Stimulated activated CD4-positive, alpha-beta T cell treated with anti-CD3 and anti-CD28 coated beads, Interleukin-4, amount 100 ng/mL, for 48 hours (primary cell): Measurements from ENCODE around the gene UMODL1.

ENCODE experiments used
- DNase-seq, 2 donors: peaks; one replicate each; pipeline ENCODE4 v3.0.0-alpha.2; 2020; ENCODE audit warnings: low read depth in 2 of 2

The UMODL1 gene

GRCh38 chr21:42148097-42148496, 77.0 kb downstream of the UMODL1 start:
- DNase-seq = no peak

GRCh38 chr21:42148584-42148983, 77.5 kb downstream of the UMODL1 start:
- DNase-seq = no peak

GRCh38 chr21:42149656-42150473, 78.7 kb downstream of the UMODL1 start:
- no peak for DNase-seq

- DNase-seq = no peak
Measured at GRCh38 chr21:42150474-42151085, 79.5 kb downstream of the UMODL1 start.

- DNase-seq = no peak
Measured at GRCh38 chr21:42151148-42151947, 80.2 kb downstream of the UMODL1 start.

- no peak for DNase-seq
Measured at GRCh38 chr21:42151948-42152220, 80.8 kb downstream of the UMODL1 start.

- DNase-seq = no peak
Measured at GRCh38 chr21:42153046-42153686, 82.0 kb downstream of the UMODL1 start.

GRCh38 chr21:42153746-42154145, 82.6 kb downstream of the UMODL1 start:
- no peak for DNase-seq

GRCh38 chr21:42154237-42155044, 83.3 kb downstream of the UMODL1 start:
- no peak for DNase-seq

- no peak for DNase-seq
Measured at GRCh38 chr21:42155045-42155855, 84.1 kb downstream of the UMODL1 start.

- DNase-seq = no peak
Measured at GRCh38 chr21:42156690-42157605, 85.8 kb downstream of the UMODL1 start.

- DNase-seq = no peak
Measured at GRCh38 chr21:42157606-42158310, 86.6 kb downstream of the UMODL1 start.

- no peak for DNase-seq
Measured at GRCh38 chr21:42158846-42159245, 87.7 kb downstream of the UMODL1 start.

- DNase-seq = no peak
Measured at GRCh38 chr21:42159560-42160110, 88.5 kb downstream of the UMODL1 start.

GRCh38 chr21:42160111-42160721, 89.1 kb downstream of the UMODL1 start:
- DNase-seq = no peak

GRCh38 chr21:42160765-42161164, 89.6 kb downstream of the UMODL1 start:
- no peak for DNase-seq

GRCh38 chr21:42161401-42161955, 90.4 kb downstream of the UMODL1 start:
- DNase-seq = no peak
